Panc1 (cell line): Measurements from ENCODE around the gene PRRX2. TPM values are rescaled to one million over a fixed set of nuclear protein-coding genes. Genes with fewer than 3 reads are reported as not detected.

Experiments
- ATAC-seq: fragments of 200-7000 bp; cut with Tn5 transposase; 2 replicates; pipeline ENCODE4 v1.9.1; 2020; ENCODE audit warnings: mild to moderate bottlenecking, moderate library complexity
- BruUV-seq: library from RNA; stranded (reverse); fragments of 400-500 nt; replicated peaks from 2 replicates; lab custom pipeline; 2021; lab: Mats Ljungman, UMichigan
- CTCF ChIA-PET: fragments of 300-600 bp; sonication (Branson Sonifier 250); formaldehyde crosslinking; loops from one replicate; lab custom pipeline; 2022; ENCODE audit warnings: antibody characterized with exemption; lab: Charles Lee
- POLR2A ChIA-PET: fragments of 300-600 bp; sonication (Branson Sonifier 250); formaldehyde crosslinking; loops from one replicate; lab custom pipeline; 2022; ENCODE audit warnings: antibody characterized with exemption; lab: Charles Lee
- DNase-seq: peaks from one replicate; pipeline ENCODE4 v3.0.0-alpha.2; 2010; ENCODE audit warnings: low read depth, low spot score
- H3K27ac ChIP-seq: 2 replicates; pipeline ENCODE4 v1.5.1; 2011; ENCODE audit warnings: mild to moderate bottlenecking, low read length, inconsistent platforms
- H3K27me3 ChIP-seq: fragments of 200-500 bp; sonication (Bioruptor generic); 2 replicates; pipeline ENCODE4 v1.6.0; 2014; ENCODE audit warnings: low read length, inconsistent platforms; ENCODE audit not compliant: control insufficient read depth, insufficient read depth
- H3K36me3 ChIP-seq: fragments of 200-500 bp; sonication (Bioruptor generic); 2 replicates; pipeline ENCODE4 v1.5.1; 2014; ENCODE audit warnings: inconsistent platforms, mild to moderate bottlenecking, low read length, moderate library complexity; ENCODE audit not compliant: control insufficient read depth, insufficient read depth
- H3K4me1 ChIP-seq: 2 replicates; pipeline ENCODE4 v1.5.1; 2011; ENCODE audit warnings: inconsistent platforms, mild to moderate bottlenecking, low read length, moderate library complexity; ENCODE audit not compliant: control insufficient read depth, insufficient read depth
- H3K4me3 ChIP-seq, 2 experiments: 2 replicates each; pipeline ENCODE4 v1.5.1; 2011 to 2012; ENCODE audit warnings: low read depth in 2 of 2, low read length in 2 of 2, mild to moderate bottlenecking in 2 of 2, inconsistent platforms in 1 of 2, moderate library complexity in 1 of 2
- H3K9me3 ChIP-seq: fragments of 200-500 bp; sonication (Bioruptor generic); 2 replicates; pipeline ENCODE4 v1.5.1; 2014; ENCODE audit warnings: low read depth, mild to moderate bottlenecking, inconsistent platforms, low read length, moderate library complexity; ENCODE audit not compliant: control insufficient read depth, insufficient read depth
- CTCF ChIP-seq: fragments of 450-650 bp; IDR thresholded peaks from 2 replicates; pipeline ENCODE4 v1.5.1; 2017; ENCODE audit warnings: mild to moderate bottlenecking
- POLR2AphosphoS5 ChIP-seq: IDR thresholded peaks from 2 replicates; pipeline ENCODE4 v1.6.1; 2012; ENCODE audit warnings: mild to moderate bottlenecking, low read depth, low read length, moderate library complexity
- REST ChIP-seq, 2 experiments: IDR thresholded peaks; 2 replicates each; pipeline ENCODE4 v1.6.1; 2011 to 2012; ENCODE audit warnings: low read depth in 2 of 2, control low read depth in 1 of 2, low read length in 1 of 2, mild to moderate bottlenecking in 1 of 2, moderate library complexity in 1 of 2; ENCODE audit not compliant: insufficient read depth in 1 of 2
- SIN3A ChIP-seq: IDR thresholded peaks from 2 replicates; pipeline ENCODE4 v1.6.1; 2012; ENCODE audit warnings: low read depth, mild to moderate bottlenecking, low read length, moderate library complexity, borderline replicate concordance; ENCODE audit not compliant: insufficient read depth
- TCF7L2 ChIP-seq: IDR thresholded peaks from 2 replicates; pipeline ENCODE4 v1.6.1; 2011; ENCODE audit warnings: mild to moderate bottlenecking, low read depth, low read length, inconsistent platforms
- in situ Hi-C: cut with HindIII; loops from 2 replicates; pipeline ENCODE4 v1.10.0; 2016; ENCODE audit warnings: low sequenced_read_pairs, low pct_unique_long_range_greater_than_20kb
- intact Hi-C: fragments of 100-400 bp; cut with micrococcal nuclease; formaldehyde crosslinking; loops from one replicate; pipeline ENCODE4 v1.10.0; 2022; ENCODE audit not compliant: unreplicated experiment
- total RNA-seq: library from RNA; stranded (reverse); gene quantifications from one replicate; pipeline ENCODE4 v1.2.1, GENCODE V29; 2021; ENCODE audit not compliant: unreplicated experiment

PRRX2 gene
- total RNA-seq, 1 experiment from 2014 or later, result 6.3 TPM

GRCh38 chr9:129755151-129755550, 89.7 kb downstream of the PRRX2 start:
- H3K36me3 ChIP-seq, result no peaks in the 10 kb centered on the region; the same call in 1 of the 2 replicates
- DNase-seq (no peak), ATAC-seq (no peak)
- TF ChIP-seq TCF7L2 (no peak), REST (IDR thresholded peaks at IDR 0.05; ENCODE audit: insufficient read depth in 1 of 2, low read depth in 2 of 2, low read length in 1 of 2) (no peak), CTCF (no peak), SIN3A (no peak), POLR2AphosphoS5 (no peak)
- no peak overlapping the region for H3K27ac ChIP-seq
- in situ Hi-C loops (no loop called here), intact Hi-C loops (no loop called here)
- BruUV-seq, result no TSS peak
- ChIA-PET POLR2A (no interaction called here), CTCF (no interaction called here)
- H3K27me3 ChIP-seq, result no peaks in the 10 kb centered on the region
- H3K4me3 ChIP-seq, result no peak overlapping the region
- H3K9me3 ChIP-seq, result no peaks in the 10 kb centered on the region
- H3K4me1 ChIP-seq, result no peaks in the 10 kb centered on the region; the same call in none of the 2 replicates

- no peak for DNase-seq
- Histone ChIP-seq H3K4me3 (no peak overlapping the region), H3K27ac (no peak overlapping the region), H3K36me3 (no peaks in the 10 kb centered on the region; the same call in 1 of the 2 replicates), H3K9me3 (no peaks in the 10 kb centered on the region), H3K4me1 (no peaks in the 10 kb centered on the region; the same call in none of the 2 replicates), H3K27me3 (no peaks in the 10 kb centered on the region)
- TF ChIP-seq CTCF (no peak), TCF7L2 (no peak), POLR2AphosphoS5 (no peak), REST (IDR thresholded peaks at IDR 0.05; ENCODE audit: insufficient read depth in 1 of 2, low read depth in 2 of 2, low read length in 1 of 2) (no peak), SIN3A (no peak)
- no TSS peak for BruUV-seq
- ATAC-seq, result no peak
- CTCF ChIA-PET, result no interaction called here
- in situ Hi-C loops (no loop called here), intact Hi-C loops (no loop called here)
- POLR2A ChIA-PET, result no interaction called here
Measured at GRCh38 chr9:129756191-129756590, 90.7 kb downstream of the PRRX2 start.
